ENCODE results near the gene HBS1L.

GRCh38 chr6:134956032-134956431, 98.6 kb downstream of the HBS1L start:
- no peak for TF ChIP-seq CTCF (IDR thresholded peaks at IDR 0.05)
- no peak for TF ChIP-seq POLR2AphosphoS5 (IDR thresholded peaks at IDR 0.05)
- TF ChIP-seq POLR2A (IDR thresholded peaks at IDR 0.05): no peak

All from stomach (tissue), 4 donors.